Small intestine (tissue), 7 donors: ENCODE measurements around the gene TAF1A. TPM values are rescaled to one million over a fixed set of nuclear protein-coding genes. Genes with fewer than 3 reads are reported as not detected.
"Not testable (repeated sequence)": the region's sequence is repeated elsewhere in the genome, so short reads cannot be mapped to it uniquely, and the experiment has no call there.

Experiments used
- DNase-seq, 2 donors: peaks; one replicate each; pipeline versions ENCODE4 v3.0.0 to v3.0.0-alpha.2; 2013
- FAIRE-seq: peaks from 2 replicates; lab custom pipeline; 2012; peaks lifted over from hg19 to GRCh38; lab: Jason Lieb, UNC
- H3K27ac ChIP-seq, 3 donors: one replicate each; pipeline ENCODE4 v1.5.1; 2013; ENCODE audit warnings: low read length in 2 of 3, mild to moderate bottlenecking in 2 of 3, control low read depth in 1 of 3, inconsistent platforms in 1 of 3, low read depth in 1 of 3, moderate library complexity in 1 of 3
- H3K27me3 ChIP-seq, 3 donors: one replicate each; pipeline ENCODE4 v1.6.1; 2013; ENCODE audit warnings: low read length in 3 of 3, inconsistent platforms in 1 of 3; ENCODE audit not compliant: control insufficient read depth in 3 of 3, insufficient read depth in 3 of 3
- H3K36me3 ChIP-seq, 3 donors: one replicate each; pipeline ENCODE4 v1.6.1; 2013; ENCODE audit warnings: low read length in 3 of 3, inconsistent platforms in 1 of 3, low read depth in 1 of 3, mild to moderate bottlenecking in 1 of 3, moderate library complexity in 1 of 3; ENCODE audit not compliant: control insufficient read depth in 3 of 3, insufficient read depth in 2 of 3
- H3K4me1 ChIP-seq, 3 donors: one replicate each; pipeline ENCODE4 v1.6.1; 2013; ENCODE audit warnings: low read length in 2 of 3, inconsistent platforms in 1 of 3, low read depth in 1 of 3, mild to moderate bottlenecking in 1 of 3, moderate library complexity in 1 of 3; ENCODE audit not compliant: control insufficient read depth in 3 of 3, insufficient read depth in 2 of 3
- H3K4me3 ChIP-seq, 3 donors: one replicate each; pipeline ENCODE4 v1.5.1; 2013; ENCODE audit warnings: low read length in 3 of 3, control low read depth in 1 of 3, inconsistent platforms in 1 of 3, low read depth in 1 of 3, mild to moderate bottlenecking in 1 of 3, moderate library complexity in 1 of 3
- H3K9me3 ChIP-seq, 2 donors: one replicate each; pipeline ENCODE4 v1.6.1; 2013; ENCODE audit warnings: low read depth in 1 of 2, low read length in 1 of 2; ENCODE audit not compliant: control insufficient read depth in 2 of 2, insufficient read depth in 1 of 2
- WGBS, 3 donors: extraction: QIAGEN DNeasy Blood & Tissue Kit; methylation state at CpG; one replicate each; pipeline ENCODE4 v1.1.7; 2013; 5-methylcytosine and 5-hydroxymethylcytosine counted together
- polyA plus RNA-seq, 4 donors: library from polyadenylated mRNA; stranded (reverse) in 3 of 4; unstranded in 1 of 4; fragments of 200-250 nt in 3 of 4; fragments of 120-200 nt in 1 of 4; gene quantifications; one replicate each; pipeline versions ENCODE4 v1.2.1 to v1.2.3, GENCODE V29; 2013
- donor health status: healthy with polysubstance abuse.
- donor health status: control.
- donor health status: control.
- donor health status: Bipolar disorder and iron deficiency.
- donor health status: healthy.

TAF1A gene
- polyA plus RNA-seq, 4 donors: 0.45 to 12.3 (median 2.4) TPM

- H3K36me3 ChIP-seq: no peaks in the 10 kb centered on the region
- no peaks in the 10 kb centered on the region for H3K9me3 ChIP-seq
- H3K4me1 ChIP-seq: peaks cover 0 to 8% (median 0%) of the 10 kb centered on the region in 3 donors
- H3K27ac ChIP-seq: no peak overlapping the region
- no peak overlapping the region for H3K4me3 ChIP-seq
- no peak for DNase-seq
- WGBS, 3 donors: 94 to 98% (median 95%) methylated on average over 2 of the region's 2 CpGs
- no peak for FAIRE-seq
- H3K27me3 ChIP-seq: no peaks in the 10 kb centered on the region
Observed at GRCh38 chr1:222610728-222611127, 21.0 kb upstream of the TAF1A start.

- H3K27me3 ChIP-seq, DNase-seq, H3K9me3 ChIP-seq, H3K4me1 ChIP-seq, FAIRE-seq, H3K36me3 ChIP-seq, H3K27ac ChIP-seq, H3K4me3 ChIP-seq: not testable (repeated sequence)
- 29 to 45% (median 30%) methylated on average over 1 of the region's 1 CpG for WGBS, 3 donors
Observed at GRCh38 chr1:222609111-222609510, 19.4 kb upstream of the TAF1A start.

DNA sequence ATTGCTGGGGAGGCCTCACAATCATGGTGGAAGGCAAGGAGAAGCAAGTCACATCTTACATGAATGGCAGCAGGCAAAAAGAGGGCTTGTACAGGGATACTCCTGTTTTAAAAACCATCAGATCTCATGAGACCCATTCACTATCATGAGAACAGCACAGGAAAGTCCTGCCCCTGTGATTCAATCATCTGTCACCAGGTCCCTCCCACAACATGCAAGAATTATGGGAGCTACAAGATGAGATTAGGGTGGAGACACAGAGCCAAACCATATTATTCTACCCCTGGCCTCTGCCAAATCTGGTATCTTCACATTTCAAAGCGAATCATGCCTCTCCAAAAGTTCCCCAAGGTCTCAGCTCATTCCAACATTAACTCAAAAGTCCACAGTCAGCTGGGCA, 17.0 kb upstream of the TAF1A start:
- Histone ChIP-seq H3K36me3 (no peaks in the 10 kb centered on the region), H3K27me3 (no peaks in the 10 kb centered on the region), H3K4me1 (no peaks in the 10 kb centered on the region), H3K9me3 (no peaks in the 10 kb centered on the region), H3K4me3 (no peak overlapping the region), H3K27ac (no peak overlapping the region)
- no peak for FAIRE-seq
- no peak for DNase-seq
- WGBS, 3 donors: 90 to 95% (median 92%) methylated on average over 1 of the region's 1 CpG

GRCh38 chr1:222601257-222601656, 11.5 kb upstream of the TAF1A start:
- Histone ChIP-seq H3K4me1 (no peaks in the 10 kb centered on the region), H3K27me3 (no peaks in the 10 kb centered on the region), H3K9me3 (no peaks in the 10 kb centered on the region), H3K36me3 (no peaks in the 10 kb centered on the region), H3K27ac (no peak overlapping the region), H3K4me3 (no peak overlapping the region)
- no peak for DNase-seq
- FAIRE-seq: no peak
- WGBS, 3 donors: 73 to 83% (median 75%) methylated on average over 3 of the region's 3 CpGs

- no peak for FAIRE-seq
- peak in 1 of 2 donors; percentile 12 for DNase-seq
- no peaks in the 10 kb centered on the region for H3K4me1 ChIP-seq
- no peak overlapping the region for H3K27ac ChIP-seq
- H3K4me3 ChIP-seq: no peak overlapping the region
- WGBS, 3 donors: 59 to 73% (median 61%) methylated on average over 1 of the region's 1 CpG
- H3K36me3 ChIP-seq: no peaks in the 10 kb centered on the region
- no peaks in the 10 kb centered on the region for H3K9me3 ChIP-seq
- H3K27me3 ChIP-seq: no peaks in the 10 kb centered on the region
Observed at GRCh38 chr1:222600281-222600680, 10.5 kb upstream of the TAF1A start.

DNA sequence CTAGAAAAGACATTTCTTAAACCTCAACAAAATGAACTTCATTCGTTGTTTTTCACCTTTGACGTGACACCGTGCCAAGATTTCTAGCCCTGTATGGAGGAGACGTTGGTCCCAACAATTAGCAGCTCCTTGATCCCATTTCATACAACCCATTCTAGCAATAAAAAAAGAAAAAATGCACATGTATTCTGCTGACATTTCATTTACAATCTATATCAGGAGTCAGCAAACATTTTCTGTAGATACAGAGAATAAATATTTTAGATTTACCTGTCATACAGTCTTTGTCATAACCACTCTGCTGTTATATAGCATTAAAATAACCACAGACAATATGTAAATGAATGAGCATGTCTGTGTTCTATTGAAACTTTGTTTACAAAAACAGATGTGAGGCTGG, 7.0 kb upstream of the TAF1A start:
- 88 to 92% (median 90%) methylated on average over 4 of the region's 4 CpGs for WGBS, 3 donors
- FAIRE-seq (no peak), DNase-seq (no peak)
- Histone ChIP-seq H3K4me3 (no peak overlapping the region), H3K9me3 (no peaks in the 10 kb centered on the region), H3K27ac (no peak overlapping the region), H3K27me3 (no peaks in the 10 kb centered on the region), H3K4me1 (no peaks in the 10 kb centered on the region), H3K36me3 (no peaks in the 10 kb centered on the region)

GRCh38 chr1:222594789-222595188, 5.1 kb upstream of the TAF1A start:
- H3K36me3 ChIP-seq: no peaks in the 10 kb centered on the region
- H3K27ac ChIP-seq: no peak overlapping the region
- DNase-seq (no peak), FAIRE-seq (no peak)
- WGBS, 3 donors: 89 to 92% (median 91%) methylated on average over 3 of the region's 3 CpGs
- H3K27me3 ChIP-seq: no peaks in the 10 kb centered on the region
- peaks cover 0 to 5% (median 2%) of the 10 kb centered on the region in 3 donors for H3K4me1 ChIP-seq
- no peaks in the 10 kb centered on the region for H3K9me3 ChIP-seq
- no peak overlapping the region for H3K4me3 ChIP-seq

- peaks cover 0 to 4% (median 0%) of the 10 kb centered on the region in 3 donors for H3K36me3 ChIP-seq
- H3K27ac ChIP-seq: no peak overlapping the region
- no peaks in the 10 kb centered on the region for H3K27me3 ChIP-seq
- H3K4me3 ChIP-seq: no peak overlapping the region
- peaks cover 3 to 10% (median 6%) of the 10 kb centered on the region in 3 donors for H3K4me1 ChIP-seq
- no peaks in the 10 kb centered on the region for H3K9me3 ChIP-seq
- 83 to 94% (median 83%) methylated on average over 3 of the region's 3 CpGs for WGBS, 3 donors
- DNase-seq (no peak), FAIRE-seq (no peak)
Observed at GRCh38 chr1:222592171-222592570, 2.4 kb upstream of the TAF1A start.

GRCh38 chr1:222588135-222588534, 1.6 kb downstream of the TAF1A start:
- H3K4me1 ChIP-seq: peaks cover 3 to 10% (median 6%) of the 10 kb centered on the region in 3 donors
- FAIRE-seq (no peak), DNase-seq (no peak)
- WGBS, 3 donors: 85 to 94% (median 92%) methylated on average over 1 of the region's 1 CpG
- H3K27me3 ChIP-seq: no peaks in the 10 kb centered on the region
- peaks cover 0 to 8% (median 3%) of the 10 kb centered on the region in 3 donors for H3K36me3 ChIP-seq
- H3K4me3 ChIP-seq: no peak overlapping the region
- no peaks in the 10 kb centered on the region for H3K9me3 ChIP-seq
- H3K27ac ChIP-seq: no peak overlapping the region
